Retina (tissue), 1 donor: Measurements from ENCODE around the gene GSTA2.
"Not testable (repeated sequence)": the region's sequence is repeated elsewhere in the genome, so short reads cannot be mapped to it uniquely, and the experiment has no call there.

Experiments
- DNase-seq: peaks from one replicate; pipeline ENCODE4 v3.0.0-alpha.2; 2016

GSTA2 gene

DNA sequence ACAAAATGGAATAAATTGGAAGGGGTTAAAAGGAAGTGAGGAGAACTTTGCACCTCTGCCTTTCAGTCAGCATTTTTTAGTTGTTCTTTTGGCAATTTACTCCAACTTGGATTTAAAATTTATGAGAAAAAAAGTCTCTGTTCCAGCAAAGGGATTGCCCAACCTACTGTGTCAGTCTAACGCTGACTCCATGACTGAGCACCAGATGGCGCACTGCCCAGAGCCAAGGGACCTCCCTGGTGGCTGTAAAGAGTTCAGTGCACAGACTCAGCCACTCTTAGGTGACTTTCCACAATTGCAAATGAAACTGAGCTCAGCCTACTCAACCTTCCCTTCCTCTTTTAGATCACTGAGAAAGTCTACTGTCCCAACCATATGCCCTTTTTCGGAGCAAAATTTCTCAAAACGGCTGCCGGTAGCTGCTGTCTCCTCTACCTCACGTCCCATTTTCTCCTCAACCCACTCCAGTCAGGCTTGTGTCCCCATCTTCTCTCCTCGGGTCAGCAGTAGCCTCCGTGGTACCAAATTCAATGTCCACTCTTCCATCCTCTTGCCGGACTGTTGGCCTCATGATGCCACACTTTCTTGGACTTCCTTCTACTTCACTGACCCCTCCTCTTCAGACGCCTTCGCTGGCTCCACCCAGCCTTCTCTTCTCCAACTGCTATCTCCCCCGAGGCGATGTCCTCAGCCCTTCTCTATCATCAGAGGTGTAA is 38.7 kb downstream of the GSTA2 start:
- peak; percentile 27 for DNase-seq

GRCh38 chr6:52724042-52724405 is 39.3 kb downstream of the GSTA2 start:
- no peak for DNase-seq

- no peak for DNase-seq
Observed at GRCh38 chr6:52720321-52720720, 43.0 kb downstream of the GSTA2 start.

GRCh38 chr6:52718550-52718949 is 44.7 kb downstream of the GSTA2 start:
- DNase-seq = no peak

GRCh38 chr6:52714761-52715160 is 48.5 kb downstream of the GSTA2 start:
- DNase-seq = not testable (repeated sequence)

DNA sequence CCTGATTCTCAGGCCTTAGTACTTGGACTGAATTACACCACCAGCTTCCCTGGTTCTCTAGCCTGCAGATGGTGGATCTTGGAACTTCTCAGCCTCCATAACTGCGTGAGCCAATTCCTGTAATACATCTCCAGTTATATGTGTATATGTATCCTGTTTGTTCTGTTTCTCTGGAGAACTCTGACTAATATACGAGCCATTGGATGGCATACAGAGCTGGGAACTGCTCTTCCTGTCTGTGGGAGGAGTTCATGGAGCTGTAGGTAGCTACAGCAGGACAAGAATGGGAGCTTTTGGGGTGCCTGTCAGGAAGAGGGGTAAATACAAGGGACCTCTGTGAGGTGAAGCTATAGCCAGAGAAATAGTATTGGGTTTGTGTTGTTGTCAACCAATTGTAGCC is 51.1 kb downstream of the GSTA2 start:
- no peak for DNase-seq

GRCh38 chr6:52707963-52708680 is 55.2 kb downstream of the GSTA2 start:
- no peak for DNase-seq

GRCh38 chr6:52706001-52706400 is 57.3 kb downstream of the GSTA2 start:
- no peak for DNase-seq

GRCh38 chr6:52704781-52705502 is 58.3 kb downstream of the GSTA2 start:
- not testable (repeated sequence) for DNase-seq

DNA sequence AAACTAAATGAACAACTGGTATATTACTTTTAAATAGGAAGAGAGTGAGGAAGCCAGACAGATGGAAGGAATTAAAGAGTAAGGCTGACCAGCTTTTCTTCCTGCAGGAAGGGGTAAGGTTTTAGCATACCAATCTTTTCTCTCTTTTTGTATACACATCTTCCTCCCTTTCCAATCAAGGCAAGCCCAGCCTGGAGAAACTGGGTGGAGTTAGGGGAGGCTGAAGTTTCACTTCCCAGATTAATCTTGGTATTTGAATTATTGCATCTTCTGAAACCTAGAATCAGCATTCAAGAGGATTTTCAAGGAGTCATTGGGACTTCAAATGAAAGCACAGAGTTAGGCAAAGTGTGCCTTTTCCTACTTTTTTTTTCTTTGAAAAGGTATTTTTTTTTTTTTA is 59.2 kb downstream of the GSTA2 start:
- no peak for DNase-seq
